GM23248 (cell line): ENCODE measurements around the gene ZSWIM9.

Source experiments
- EZH2 ChIP-seq: fragments of 200-600 bp; sonication (generic); IDR thresholded peaks from 2 replicates; pipeline ENCODE4 v1.6.1; 2018; ENCODE audit warnings: antibody characterized with exemption, mild to moderate bottlenecking; ENCODE audit not compliant: insufficient read depth, poor library complexity, severe bottlenecking
- EZH2phosphoT487 ChIP-seq: fragments of 200-600 bp; sonication (generic); IDR thresholded peaks from 2 replicates; pipeline ENCODE4 v1.6.1; 2018; ENCODE audit warnings: antibody characterized with exemption, moderate library complexity, mild to moderate bottlenecking, low read depth; ENCODE audit not compliant: insufficient read depth

- no peak for TF ChIP-seq EZH2
- TF ChIP-seq EZH2phosphoT487, result no peak
Observed at GRCh38 chr19:48176226-48176625, 5.7 kb downstream of the ZSWIM9 start.
